Measurements from ENCODE around the gene CTSW.
"Not testable (repeated sequence)": the region's sequence is repeated elsewhere in the genome, so short reads cannot be mapped to it uniquely, and the experiment has no call there.

The CTSW gene

GRCh38 chr11:65879617-65880016 is at the start of gene CTSW:
TSS of gene CTSW (plus strand) at chr11:65879837. CDS start at chr11:65879855, 18 bp downstream.
- DNase-seq: no peak

DNA sequence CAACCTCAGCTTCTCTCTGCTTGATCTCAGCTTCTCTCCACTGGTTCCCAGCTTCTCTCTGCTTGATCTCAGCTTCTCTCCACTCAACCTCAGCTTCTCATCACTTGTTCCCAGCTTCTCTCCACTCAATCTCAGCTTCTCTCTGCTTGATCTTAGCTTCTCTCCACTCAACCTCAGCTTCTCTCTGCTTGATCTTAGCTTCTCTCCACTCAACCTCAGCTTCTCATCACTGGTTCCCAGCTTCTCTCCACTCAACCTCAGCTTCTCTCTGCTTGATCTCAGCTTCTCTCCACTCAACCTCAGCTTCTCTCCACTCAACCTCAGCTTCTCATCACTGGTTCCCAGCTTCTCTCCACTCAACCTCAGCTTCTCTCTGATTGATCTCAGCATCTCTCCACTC is 47.4 kb upstream of the CTSW start:
- DNase-seq: not testable (repeated sequence)

- peak; percentile 51 for DNase-seq
These were observed 46.2 kb upstream of the CTSW start, which contains the start of gene SNX32 for GRCh38 chr11:65833297-65834030. TSS of gene SNX32 (plus strand) at chr11:65833963. CDS start at chr11:65834066, 103 bp downstream.

DNA sequence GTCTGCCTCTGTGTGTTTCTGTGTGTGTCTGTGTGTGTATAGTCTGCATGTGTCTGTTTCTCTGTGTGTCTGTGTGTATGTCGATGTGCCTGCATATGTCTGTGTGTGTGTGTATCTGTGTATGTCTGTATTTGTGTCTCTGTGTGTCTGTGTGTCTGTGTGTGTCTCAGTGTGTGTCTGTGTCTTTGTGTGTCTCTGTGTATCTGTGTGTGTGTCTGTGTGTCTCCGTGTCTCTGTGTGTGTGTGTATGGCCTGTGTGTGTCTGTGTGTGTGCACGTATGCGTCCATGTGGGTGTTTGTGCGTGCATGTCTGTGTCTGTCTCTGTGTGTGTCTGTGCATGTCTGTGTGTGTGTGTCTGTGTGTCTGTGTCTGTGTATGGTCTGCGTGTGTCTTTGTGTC is 45.4 kb upstream of the CTSW start:
- DNase-seq: no peak

DNA sequence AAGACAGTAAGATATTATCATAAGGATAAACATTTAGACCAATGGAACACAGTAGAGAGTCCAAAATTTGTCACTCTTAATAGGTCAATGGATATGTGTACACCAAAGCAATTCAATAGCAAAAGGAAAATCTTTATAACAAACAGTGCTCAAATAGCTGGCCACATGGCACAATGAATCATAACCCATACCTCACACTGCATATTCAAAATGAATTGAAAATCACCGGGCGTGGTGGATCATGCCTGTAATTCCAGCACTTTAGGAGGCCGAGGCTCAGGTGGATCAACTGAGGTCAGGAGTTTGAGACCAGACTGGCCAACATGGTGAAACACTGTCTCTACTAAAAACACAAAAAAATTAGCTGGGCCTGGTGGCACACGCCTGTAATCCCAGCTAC is 37.5 kb upstream of the CTSW start:
- no peak for DNase-seq

DNA sequence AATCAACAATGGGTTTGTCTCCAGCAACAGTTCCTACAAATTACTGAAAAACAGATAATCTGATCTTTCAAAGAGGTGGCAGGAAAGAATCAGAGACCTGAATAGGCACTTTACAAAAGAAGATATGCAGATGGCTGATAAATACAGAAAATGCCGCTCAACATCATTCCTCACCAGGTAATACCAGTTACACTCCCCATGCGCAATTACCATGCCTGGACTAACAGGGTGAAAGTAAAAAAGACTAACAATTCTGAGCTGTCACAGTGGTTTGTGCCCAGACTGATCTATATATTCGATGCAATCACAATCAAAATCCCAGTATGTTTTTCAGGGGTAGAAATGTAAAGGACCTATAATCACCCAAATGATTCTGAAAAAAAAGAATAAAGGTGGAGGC is 35.8 kb upstream of the CTSW start:
- DNase-seq: no peak

DNA sequence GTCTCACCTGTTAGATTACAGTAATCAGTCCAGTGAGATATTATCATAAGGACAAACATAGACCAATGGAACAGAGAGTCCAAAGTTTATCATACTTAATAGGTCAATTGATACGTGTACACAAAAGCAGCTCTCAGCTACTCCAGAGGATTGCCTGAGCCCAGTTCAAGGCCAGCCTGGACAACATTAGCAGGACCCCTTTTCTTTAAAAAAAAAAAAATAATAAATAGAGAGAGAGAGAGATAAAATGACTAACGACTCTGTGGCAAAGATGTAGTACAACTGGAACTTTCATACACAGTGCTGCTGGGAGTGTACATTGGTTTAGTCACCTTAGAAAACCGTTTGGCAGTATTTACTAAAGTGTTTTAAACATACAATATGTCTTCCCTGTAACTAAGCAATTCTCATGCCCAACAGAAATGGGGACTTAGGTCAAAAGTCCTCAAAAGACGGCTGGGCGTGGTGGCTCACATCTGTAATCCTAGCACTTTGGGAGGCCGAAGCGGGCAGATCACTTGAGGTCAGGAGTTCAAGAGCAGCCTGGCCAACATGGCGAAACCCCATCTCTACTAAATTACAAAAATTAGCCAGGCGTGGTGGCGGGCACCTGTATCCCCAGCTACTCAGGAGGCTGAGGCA is 35.3 kb upstream of the CTSW start:
- DNase-seq: no peak

DNA sequence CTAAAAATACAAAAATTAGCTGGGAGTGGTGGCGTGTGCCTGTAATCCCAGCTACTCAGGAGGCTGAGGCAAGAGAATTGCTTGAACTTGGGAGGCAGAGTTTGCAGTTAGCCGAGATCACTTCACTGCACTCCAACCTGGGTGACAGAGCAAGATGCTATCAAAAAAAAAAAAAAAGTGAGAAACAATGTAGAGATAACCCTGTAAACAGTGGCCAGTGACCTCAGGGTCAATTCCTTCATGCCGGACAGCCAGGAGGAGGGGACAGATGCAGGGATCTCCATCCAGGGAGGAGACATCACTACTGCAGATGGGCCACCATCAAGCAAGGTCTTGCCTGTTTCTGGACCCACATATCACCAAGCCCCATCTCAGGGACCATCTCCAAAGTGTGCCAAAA is 31.9 kb upstream of the CTSW start:
- no peak for DNase-seq

DNA sequence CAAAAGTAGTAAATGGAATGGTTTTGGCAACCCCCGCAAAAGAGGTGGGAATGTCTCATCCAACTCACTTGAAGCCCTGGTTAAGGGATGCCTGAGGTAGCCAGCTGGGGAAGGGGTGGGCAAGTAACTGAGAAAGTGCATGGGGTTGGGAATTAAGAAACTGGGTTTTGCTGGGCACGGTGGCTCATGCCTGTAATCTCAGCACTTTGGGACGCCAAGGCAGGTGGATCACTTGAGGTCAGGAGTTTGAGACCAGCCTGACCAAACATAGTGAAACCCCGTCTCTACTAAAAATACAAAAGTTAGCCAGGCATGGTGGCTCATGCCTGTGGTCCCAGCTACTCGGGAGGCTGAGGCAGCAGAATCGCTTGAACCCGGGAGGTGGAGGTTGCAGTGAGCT is 30.9 kb upstream of the CTSW start:
- not testable (repeated sequence) for DNase-seq

DNA sequence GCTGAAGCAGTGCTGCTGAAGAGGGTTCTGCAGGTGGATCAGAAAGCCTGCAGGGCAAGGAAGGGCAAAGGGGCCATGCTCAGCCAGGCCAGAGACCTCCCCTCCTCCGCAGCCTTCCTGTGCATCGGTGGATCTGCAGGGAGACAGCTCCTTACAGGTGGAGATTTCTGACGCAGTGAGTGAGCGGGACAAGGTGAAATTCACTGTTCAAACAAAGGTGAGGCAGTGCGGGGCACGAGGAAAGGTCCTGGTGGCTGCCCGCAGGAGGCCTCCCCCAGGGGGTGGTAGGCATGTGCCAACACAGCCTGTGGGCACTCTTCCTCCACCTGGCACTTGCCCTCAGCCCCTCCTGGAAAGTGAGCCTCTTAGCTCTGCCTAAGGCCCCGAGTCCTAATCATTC is 30.3 kb upstream of the CTSW start:
- no peak for DNase-seq

GRCh38 chr11:65849771-65850216 is 29.8 kb upstream of the CTSW start:
- DNase-seq: no peak

GRCh38 chr11:65850217-65851082 is 29.2 kb upstream of the CTSW start:
- DNase-seq: no peak

DNA sequence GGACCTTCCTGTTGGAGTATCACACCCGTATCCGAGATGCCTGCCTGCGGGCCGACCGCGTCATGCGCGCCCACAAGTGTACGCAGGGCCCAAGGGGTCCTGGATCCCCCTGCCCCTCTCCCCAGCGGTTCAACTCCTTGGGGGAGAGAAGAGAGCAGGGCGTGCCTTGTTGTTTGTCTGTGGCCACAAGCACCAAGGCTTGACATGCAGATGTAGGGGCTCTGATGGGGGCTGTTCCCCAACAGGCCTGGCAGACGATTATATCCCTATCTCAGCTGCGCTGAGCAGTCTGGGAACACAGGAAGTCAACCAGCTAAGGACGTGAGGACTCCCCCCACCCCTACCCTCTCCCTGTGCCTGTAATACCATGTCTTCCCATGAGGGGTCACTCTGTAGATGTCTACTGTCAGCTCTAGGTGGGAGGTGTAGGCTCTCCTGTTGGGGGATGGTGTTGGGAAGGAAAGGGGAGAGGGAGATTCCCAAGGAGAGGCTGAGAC is 28.5 kb upstream of the CTSW start:
- no peak for DNase-seq

DNA sequence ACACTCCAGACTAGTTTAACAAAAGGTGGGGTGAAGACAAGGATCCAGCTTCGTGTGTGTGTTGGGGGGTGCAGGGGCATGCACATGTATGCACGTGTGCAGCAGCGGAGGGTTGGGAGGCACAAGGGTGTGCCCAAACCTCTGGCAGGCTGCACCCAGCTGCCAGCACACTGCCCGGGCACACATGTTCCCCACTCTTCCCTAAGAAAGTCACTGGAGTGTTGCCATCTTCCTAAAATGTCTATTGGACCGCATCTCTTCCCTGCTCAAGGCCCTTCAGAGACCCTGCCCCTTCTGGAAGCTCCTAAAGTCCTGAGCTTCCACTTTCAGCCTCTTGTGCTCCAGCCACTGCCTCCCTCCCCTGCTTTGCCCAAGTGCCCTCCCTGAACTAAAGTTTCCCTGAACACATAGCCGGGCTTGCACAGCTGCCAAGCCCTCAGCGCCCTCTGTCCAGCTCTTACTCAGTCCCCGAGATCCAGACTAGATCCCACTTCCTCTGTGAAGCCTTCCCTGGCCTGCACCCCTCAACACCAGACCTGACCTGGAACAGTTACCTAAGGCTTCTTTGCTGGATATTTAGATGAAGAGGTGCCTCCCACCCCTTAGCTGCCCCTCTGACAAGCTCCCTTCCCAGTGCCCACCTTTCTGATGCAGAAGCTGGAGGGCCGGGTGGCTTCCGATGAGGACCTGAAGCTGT is 27.7 kb upstream of the CTSW start:
- DNase-seq: no peak

- DNase-seq: no peak
These were observed 27.0 kb upstream of the CTSW start for GRCh38 chr11:65852508-65853245.

DNA sequence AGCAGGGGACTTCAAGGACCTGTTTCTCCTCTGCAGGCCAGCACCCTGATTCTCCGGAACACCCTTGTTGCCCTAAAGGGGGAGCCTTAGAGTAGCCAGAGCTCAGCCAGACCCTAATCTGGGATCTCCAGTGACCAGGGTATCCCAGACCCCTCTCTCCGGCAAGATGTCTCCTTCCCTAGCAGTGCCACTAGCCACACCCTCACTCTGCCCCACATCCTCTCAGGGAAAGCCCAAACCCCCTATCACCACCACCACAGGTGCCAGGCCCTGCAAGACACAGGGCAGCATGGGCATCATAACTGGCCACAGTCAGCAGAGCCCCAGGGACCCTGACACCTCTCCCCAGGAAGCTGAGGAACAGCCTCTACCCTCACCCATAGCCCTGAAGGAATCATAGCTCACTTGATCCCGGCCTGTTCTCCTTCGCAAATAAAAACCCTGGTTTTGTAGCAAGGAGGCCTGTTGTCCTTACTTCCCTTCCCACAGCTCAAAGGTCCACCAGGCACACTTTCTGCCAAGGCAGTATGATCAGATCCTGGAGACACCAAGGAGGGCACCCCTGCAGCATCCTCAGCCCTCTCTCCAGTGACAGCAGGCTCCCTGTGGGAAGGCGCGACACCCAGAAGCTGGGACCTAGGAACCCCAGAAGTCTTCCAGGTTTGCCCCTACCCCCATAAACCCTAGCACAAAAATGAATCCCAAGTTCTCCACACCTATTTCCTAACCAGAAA is 26.2 kb upstream of the CTSW start:
- DNase-seq: no peak

DNA sequence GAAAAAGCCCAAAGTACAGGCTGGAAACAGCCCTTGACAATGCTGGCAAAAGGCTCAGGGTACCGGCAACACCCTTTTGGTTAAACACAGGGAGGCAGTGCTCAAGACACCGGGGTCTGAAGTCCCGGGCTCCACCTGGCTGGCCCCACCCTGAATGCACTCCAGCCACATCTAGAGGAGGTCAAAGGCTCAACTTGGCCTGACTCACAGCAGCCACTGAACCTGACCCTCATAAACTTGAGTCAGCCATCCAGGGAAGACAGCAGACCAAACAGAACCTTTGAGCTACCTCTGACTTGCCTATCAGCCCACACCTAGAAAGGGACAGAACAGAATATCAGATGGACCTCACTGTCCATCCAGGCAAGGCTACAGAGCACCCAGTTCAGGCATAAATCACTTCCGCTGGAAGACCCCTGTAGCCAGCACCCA is 25.5 kb upstream of the CTSW start:
- DNase-seq: no peak

GRCh38 chr11:65854852-65855837 is 24.5 kb upstream of the CTSW start:
- DNase-seq: no peak

- DNase-seq: no peak
These were observed 23.7 kb upstream of the CTSW start for GRCh38 chr11:65855927-65856363.

Measured in NCI-H2081 treated with DMSO at 0.1 percent for 48 hours (cell line).